Measurements from ENCODE around the gene OR3A3. TPM values are rescaled to one million over a fixed set of nuclear protein-coding genes. Genes with fewer than 3 reads are reported as not detected.
"Not testable (repeated sequence)": the region's sequence is repeated elsewhere in the genome, so short reads cannot be mapped to it uniquely, and the experiment has no call there.

The OR3A3 gene
- under 1 TPM in 2 of 4 donors, not detected in 2; 0.04 to 0.06 TPM for polyA plus RNA-seq (ENCODE audit: insufficient read length in 4 of 4)

DNA sequence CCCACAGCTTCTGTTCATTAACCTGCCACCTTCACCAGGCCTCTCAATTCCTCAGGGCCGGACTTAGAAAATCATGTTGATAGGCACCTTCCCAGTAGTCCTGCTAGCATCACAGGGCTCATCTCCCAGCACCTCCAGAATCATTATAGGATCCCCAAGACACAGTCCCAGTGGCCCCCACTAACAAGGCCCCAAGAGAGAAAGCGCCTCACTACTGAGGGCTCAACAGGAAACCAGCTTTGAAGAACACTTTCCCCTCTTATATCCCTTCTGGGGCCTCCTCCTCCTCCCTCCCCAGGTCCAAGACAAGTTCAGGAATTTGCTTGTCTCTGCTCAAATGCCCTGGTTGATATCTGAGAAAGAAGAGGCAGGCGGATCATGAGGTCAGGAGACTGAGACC, at the start of gene OR3A3:
TSS of gene OR3A3 (plus strand) at position 301 of the 400 bp plus-strand sequence.
- DNase-seq (ENCODE audit: low read depth in 4 of 4, low spot score in 3 of 4), result no peak

DNA sequence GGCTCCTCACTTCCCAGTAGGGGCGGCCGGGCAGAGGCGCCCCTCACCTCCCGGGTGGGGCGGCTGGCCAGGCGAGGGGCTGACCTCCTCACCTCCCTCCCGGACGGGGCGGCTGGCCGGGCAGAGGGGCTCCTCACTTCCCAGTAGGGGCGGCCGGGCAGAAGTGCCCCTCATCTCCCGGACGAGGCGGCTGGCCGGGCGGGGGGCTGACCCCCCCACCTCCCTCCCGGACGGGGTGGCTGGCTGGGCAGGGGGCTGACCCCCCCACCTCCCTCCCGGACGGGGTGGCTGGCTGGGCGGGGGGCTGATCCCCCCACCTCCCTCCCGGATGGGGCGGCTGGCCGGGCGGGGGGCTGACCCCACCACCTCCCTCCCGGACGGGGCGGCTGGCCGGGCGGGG, 40.0 kb upstream of the OR3A3 start:
- not testable (repeated sequence) for DNase-seq (ENCODE audit: low read depth in 4 of 4, low spot score in 3 of 4)

DNA sequence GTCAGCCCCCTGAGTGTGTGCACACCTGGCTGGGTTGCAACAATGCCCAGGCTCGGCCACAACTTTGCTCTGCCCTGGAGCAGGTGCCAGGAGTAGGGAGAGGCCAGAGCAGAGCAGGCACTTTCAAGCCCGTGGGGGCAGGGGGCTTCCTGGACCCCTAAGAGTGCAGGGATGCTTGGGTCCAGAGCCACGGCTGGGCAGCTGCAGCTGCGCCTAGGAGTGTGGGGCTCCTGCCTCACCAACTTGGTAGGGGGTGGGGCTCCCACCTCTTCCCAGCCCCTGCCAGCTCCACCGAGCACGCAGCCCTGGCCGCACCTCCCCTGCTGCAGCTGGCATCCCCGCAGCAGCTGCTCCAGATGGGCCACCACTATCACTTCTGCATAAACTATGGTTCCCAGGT, 32.8 kb upstream of the OR3A3 start:
- no peak for DNase-seq (ENCODE audit: low read depth in 4 of 4, low spot score in 3 of 4)

DNA sequence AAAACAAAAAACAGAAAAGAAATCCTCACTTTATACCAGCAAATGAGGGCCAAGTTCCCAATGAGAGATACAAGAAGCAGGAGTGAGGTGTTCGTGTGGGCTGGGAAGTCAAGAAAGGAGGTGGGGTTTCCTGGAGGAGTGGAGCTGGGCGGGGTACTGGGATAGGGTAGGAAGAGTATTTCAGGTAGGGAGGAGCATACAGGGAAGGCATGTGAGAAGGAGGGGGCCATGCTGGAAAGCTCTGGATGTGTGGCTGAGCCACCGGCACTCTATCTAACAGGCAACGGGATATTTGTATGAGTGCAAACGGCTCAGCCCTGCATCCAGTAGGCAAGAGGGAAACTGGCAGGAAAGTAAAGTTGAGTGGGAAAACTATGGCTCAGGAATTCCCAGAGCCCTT, 29.2 kb upstream of the OR3A3 start:
- no peak for DNase-seq (ENCODE audit: low read depth in 4 of 4, low spot score in 3 of 4)

DNA sequence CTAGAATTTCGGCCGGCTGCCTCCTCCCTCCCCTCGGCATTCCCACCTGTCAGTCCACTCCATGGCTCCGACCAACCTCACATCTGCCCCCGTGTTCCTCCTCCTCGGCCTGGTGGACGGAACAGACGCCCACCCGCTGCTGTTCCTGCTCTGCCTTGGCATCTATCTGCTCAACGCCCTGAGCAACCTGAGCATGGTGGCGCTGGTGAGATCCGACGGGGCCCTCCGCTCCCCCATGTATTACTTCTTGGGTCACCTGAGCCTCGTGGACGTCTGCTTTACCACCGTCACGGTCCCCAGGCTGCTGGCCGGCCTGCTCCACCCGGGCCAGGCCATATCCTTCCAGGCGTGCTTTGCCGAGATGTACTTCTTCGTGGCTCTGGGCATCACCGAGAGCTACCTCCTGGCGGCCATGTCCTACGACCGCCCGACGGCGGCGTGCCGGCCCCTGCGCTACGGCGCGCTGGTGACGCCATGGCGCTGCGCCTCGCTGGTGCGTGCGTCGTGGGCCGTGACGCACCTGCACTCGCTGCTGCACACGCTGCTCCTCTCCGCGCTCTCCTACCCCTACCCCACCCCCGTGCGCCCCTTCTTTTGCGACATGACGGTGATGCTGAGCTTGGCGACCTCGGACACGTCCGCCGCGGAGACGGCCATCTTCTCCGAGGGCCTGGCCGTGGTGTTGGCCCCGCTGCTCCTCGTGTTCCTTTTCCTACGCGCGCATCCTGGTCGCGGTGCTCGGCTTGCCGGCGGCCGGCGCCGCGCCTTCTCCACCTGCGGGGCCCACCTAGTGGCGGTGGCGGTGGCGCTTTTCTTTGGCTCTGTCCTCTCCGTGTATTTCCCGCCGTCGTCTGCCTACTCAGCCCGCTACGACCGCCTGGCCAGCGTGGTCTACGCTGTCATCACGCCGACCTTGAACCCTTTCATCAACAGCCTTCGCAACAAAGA, 25.0 kb upstream of the OR3A3 start, which contains the start of gene OR3A2:
TSS of gene OR3A2 (minus strand) at position 440 of the 948 bp plus-strand sequence.
- DNase-seq (ENCODE audit: low read depth in 4 of 4, low spot score in 3 of 4), result no peak

DNA sequence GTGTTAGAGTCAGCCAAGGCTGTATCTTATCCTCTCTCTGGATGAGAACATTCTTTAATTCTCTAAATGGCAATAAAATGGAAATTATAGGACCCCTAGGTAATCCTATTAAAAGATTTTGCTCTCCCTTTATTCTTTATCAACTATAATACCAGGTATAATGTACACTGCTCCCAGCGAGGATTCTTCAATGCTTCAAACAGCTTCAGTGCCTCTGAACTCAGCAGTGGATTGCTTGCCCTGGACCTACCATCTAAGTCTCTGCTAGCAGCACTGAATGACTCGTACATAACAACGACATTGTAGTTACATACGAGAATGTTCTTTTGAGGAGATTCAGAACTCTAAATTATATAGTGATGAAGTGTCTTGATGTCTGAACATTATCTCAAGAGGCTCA, 21.4 kb upstream of the OR3A3 start:
- no peak for DNase-seq (ENCODE audit: low read depth in 4 of 4, low spot score in 3 of 4)

DNA sequence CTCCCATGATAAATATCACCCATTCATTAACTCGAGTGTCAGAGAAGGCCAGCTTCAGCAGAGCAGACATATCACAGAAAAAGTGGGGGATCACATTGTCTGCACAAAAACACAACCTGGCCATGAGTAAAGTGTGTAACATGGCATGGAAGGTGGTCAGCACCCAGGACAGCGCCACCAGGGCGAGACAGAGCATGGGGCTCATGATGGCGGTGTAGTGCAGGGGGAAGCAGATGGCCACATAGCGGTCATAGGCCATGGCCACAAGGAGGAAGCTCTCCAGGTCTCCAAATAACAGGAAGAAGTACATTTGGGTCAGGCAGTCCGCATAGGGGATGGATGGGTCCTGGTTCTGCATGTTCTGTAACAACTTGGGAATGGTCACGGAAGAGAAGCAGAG, 13.4 kb upstream of the OR3A3 start:
- not testable (repeated sequence) for DNase-seq (ENCODE audit: low read depth in 4 of 4, low spot score in 3 of 4)

DNA sequence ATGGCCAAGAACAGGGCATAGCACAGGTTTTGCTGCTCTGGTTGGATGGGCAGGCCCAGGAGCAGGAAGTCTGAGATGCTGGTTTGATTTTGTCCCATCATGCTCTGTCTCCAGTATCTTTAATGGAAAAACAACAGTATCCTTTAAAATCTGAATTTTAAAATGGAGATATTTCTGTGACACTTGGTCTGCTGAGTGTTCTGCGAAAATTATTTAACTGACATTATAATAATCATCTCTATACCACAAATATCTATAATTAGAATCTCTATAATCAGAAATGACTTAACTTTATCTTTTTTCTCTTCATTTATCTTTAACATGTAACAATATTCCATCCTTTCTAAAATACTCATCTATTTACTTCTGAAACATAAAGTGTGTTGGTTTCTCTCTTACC, 12.9 kb upstream of the OR3A3 start, which contains the start of gene OR1E1:
TSS of gene OR1E1 (minus strand) at position 101 of the 400 bp plus-strand sequence. CDS start at position 101, 0 bp downstream.
- no peak for DNase-seq (ENCODE audit: low read depth in 4 of 4, low spot score in 3 of 4)

DNA sequence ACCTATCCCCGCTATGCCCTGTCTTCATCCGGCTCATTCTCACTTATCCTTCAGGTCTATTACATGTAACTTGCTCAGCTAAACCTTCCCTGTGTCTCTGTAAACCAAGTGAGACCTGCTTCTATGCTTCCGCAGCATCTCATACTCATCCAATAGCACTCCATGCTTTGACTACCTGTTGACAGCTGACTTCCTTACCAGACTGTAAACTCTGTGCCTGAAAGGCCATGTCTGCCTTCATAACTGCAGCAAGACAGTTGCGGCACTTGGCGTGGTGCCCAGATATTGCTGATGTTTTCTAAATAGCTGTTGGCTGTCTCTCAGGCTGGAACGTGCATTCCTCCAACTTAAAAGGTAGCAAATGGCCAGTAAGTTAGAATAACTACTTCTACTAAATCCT, 11.1 kb upstream of the OR3A3 start:
- DNase-seq (ENCODE audit: low read depth in 4 of 4, low spot score in 3 of 4), result no peak

DNA sequence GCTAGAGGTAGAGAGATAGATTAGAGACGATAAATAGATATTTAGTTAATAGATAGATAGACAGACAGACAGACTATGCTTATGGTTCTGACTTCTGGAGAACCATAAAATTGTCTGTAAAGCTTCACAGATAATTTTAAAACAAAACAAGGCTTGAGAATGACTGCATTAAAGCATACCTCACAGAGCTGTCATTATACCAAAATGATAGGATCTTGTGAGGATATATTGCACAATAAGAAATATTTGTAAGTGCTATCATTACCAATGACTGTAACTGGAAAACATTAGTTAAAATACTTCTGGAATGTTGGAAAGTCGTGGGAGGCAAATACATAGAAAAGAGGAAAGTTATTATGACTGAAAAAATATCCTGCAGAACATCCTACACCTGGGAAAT, 9.4 kb upstream of the OR3A3 start:
- no peak for DNase-seq (ENCODE audit: low read depth in 4 of 4, low spot score in 3 of 4)

DNA sequence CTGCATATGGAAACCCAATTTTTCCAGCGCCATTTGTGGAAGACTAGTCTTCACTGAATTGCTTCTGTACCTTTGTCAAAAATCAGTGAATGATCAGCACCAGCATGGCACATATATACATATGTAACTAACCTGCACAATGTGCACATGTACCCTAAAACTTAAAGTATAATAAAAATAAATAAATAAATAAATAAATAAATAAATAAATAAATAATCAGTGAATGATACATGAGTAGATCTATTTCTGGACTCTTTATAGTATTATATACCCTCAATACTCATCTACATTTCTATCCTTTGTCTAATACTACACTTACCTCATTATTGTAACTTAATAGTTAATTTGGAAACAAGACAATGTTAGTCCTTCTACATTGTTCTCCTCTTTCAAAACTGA, 7.3 kb upstream of the OR3A3 start:
- DNase-seq (ENCODE audit: low read depth in 4 of 4, low spot score in 3 of 4), result not testable (repeated sequence)

DNA sequence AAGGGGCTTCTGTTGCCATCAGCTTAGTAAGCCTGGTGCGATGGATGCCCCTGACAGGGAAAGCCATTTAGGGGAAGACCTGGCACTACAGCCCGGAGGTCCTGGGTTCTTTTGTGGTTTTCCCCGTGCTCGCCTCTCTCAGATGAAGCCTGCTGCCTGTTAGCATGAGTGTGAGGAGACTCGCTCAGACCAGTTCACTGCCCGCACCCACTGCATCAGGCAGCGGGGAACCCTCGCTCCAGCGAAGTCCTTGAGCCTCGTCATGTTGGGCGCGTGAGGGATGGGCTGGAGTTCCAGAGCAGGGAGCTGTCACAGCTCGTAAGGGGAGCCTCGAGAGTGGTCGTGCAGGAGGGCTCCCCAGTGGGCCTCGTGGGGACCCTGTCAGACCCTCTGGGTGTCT, 1.0 kb downstream of the OR3A3 start:
- DNase-seq (ENCODE audit: low read depth in 4 of 4, low spot score in 3 of 4), result not testable (repeated sequence)

DNA sequence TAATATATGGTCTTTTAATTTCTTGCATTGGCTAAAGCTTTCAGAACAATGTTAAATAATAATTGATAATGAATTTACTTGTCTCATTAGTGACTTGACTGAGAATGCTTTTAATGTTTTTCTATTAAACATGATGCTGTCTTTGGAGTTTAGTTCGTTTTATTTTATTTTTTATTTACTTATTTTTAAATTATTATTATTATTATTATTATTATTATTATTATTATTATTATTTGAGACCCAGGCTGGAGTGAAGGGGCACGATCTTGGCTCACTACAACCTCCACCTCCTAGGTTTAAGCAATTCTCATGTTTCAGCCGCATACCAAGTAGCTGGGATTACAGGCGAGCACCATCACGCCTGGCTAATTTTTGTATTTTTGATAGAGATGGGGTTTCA, 4.4 kb downstream of the OR3A3 start:
- DNase-seq (ENCODE audit: low read depth in 4 of 4, low spot score in 3 of 4), result no peak

DNA sequence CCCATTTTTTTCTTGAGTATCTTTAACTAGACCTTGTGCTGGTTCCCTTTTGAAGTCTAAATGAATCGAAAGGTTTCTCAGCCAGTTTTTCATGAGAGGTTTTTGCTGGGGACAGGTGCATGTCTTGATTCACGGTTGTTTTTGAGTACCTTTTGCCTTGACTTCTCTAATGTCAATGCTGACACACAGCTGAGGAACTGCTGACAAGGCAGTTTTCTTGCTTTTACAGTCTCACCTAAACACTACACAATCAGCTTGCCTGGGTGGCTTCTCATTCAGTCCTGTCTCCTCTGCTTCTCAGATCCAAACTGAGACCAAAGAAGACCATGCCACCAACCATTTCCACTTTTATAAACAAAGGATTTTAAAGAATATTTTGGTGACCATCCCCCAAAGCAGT, 7.1 kb downstream of the OR3A3 start:
- no peak for DNase-seq (ENCODE audit: low read depth in 4 of 4, low spot score in 3 of 4)

DNA sequence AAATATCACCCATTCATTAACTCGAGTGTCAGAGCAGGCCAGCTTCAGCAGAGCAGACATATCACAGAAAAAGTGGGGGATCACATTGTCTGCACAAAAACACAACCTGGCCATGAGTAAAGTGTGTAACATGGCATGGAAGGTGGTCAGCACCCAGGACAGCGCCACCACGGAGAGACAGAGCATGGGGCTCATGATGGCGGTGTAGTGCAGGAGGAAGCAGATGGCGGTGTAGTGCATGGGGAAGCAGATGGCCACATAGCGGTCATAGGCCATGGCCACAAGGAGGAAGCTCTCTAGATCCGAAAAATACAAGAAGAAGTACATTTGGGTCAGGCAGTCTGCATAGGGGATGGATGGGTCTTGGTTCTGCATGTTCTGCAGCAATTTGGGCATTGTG, 22.0 kb downstream of the OR3A3 start:
- DNase-seq (ENCODE audit: low read depth in 4 of 4, low spot score in 3 of 4), result not testable (repeated sequence)

DNA sequence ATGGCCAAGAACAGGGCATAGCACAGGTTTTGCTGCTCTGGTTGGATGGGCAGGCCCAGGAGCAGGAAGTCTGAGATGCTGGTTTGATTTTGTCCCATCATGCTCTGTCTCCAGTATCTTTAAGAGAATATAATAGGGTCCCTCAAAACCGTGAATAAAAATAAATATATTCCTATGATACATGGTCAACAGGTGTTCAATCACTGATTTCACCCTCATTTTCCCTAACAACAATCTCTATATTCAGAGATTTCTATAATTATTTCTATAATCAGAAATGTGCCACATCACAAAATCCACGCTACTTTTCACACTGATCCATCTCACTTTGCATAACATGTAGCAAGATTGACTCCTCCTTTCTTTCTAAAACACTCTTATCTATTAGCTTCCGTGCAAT, 22.6 kb downstream of the OR3A3 start, which contains the start of gene OR1E2:
TSS of gene OR1E2 (minus strand) at position 101 of the 400 bp plus-strand sequence. CDS start at position 101, 0 bp downstream.
- DNase-seq (ENCODE audit: low read depth in 4 of 4, low spot score in 3 of 4), result no peak

DNA sequence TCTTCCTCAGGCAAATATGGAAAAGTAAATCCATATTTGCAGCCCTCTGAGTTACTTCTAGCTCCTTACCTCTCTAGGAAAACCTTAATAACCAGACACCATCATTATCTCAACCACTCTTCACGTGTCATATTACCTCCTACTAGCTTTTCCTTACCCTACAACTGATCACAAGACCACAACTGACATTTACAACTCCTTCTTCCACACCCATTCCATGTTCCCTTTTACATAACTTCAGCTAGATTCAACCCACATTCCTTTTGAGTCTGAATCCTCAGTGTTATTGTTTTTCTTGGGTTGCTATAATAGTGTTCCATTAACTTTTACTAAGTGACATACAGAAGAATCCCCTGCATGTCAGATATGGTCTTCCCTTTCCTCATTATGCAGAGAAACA, 27.2 kb downstream of the OR3A3 start:
- no peak for DNase-seq (ENCODE audit: low read depth in 4 of 4, low spot score in 3 of 4)

DNA sequence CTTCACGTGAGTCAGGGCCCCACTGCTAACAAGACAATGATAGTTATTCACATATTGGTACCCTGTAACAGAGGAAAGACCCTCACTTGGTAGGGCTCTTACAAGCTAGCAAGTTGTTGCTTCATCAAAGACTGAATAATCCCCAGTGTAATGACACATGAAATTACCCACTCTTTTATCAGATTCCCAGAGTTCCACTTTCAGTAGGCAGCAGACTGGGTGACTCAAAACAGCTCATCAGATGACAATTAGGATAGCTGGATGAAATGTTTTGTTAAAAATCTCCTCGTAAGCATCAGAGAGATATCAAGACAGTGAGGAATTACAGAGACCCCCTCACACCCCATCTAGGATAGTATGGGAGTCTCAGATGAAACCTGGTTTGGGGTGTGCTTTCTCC, 29.3 kb downstream of the OR3A3 start:
- DNase-seq (ENCODE audit: low read depth in 4 of 4, low spot score in 3 of 4), result no peak

DNA sequence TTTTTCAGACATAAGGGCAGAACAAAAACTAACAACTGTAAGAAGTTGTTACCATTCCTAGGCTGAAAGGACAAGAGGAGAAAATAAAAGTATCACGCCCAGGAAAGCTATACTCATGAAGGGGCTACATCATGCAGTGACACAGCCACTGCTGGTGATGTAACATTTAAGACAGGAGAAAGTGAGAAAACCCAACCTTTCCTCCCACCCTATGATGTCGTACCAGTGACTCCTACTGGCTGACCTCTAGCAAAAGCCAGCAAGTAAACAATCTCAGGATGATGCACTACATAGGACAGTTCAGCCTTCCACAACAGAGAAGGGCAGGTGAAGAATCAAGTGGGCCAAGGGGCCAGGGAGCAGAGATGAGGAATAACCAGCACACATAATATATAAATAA, 36.5 kb downstream of the OR3A3 start:
- no peak for DNase-seq (ENCODE audit: low read depth in 4 of 4, low spot score in 3 of 4)

DNA sequence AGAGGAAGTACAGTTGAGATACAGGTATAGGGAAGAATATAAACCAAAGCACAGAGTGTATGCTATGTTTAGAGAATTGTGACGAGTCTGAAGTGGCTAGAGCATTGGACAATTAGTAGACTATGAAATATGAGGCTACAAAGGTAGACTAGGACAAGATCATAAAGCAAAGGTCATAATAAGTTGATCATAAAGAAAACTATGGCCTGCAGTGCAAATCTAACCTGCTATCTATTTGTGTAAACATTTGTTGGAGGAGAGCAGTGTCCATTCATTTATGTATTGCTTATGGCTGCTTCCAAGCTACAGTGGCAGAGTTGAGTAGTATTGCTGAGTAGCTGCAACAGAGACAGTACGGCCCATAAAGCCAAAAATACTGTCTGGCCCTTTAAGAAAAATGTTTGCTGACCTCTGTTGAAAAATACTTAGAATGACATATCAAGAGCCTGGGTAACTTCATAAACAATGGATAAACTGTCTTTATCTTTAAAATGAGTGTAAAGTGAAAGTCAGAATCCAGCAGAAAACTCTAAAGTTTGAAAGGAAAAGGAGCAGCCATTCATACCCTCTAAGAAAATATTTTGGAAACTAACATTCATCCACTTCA, 37.0 kb downstream of the OR3A3 start:
- DNase-seq (ENCODE audit: low read depth in 4 of 4, low spot score in 3 of 4), result no peak

DNA sequence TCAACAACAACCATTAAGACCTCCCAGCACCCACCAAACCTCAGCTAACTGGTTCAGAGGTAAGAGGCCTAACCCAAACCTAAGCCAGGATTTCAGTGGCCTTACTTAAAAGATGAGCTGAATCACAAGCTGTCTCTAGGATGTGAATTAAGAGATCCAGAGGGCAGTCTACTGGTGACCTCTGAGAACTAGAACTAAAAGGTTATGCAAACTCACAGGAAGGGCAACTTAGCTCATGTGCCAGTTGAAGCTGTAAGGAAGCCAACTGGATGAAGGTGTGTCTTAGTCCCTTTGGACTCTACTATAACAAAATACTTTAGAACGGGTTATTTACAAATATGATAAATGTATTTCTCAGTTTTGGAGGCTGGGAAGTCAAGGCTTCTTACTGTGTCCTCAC, 55.2 kb downstream of the OR3A3 start:
- DNase-seq (ENCODE audit: low read depth in 4 of 4, low spot score in 3 of 4), result not testable (repeated sequence)

DNA sequence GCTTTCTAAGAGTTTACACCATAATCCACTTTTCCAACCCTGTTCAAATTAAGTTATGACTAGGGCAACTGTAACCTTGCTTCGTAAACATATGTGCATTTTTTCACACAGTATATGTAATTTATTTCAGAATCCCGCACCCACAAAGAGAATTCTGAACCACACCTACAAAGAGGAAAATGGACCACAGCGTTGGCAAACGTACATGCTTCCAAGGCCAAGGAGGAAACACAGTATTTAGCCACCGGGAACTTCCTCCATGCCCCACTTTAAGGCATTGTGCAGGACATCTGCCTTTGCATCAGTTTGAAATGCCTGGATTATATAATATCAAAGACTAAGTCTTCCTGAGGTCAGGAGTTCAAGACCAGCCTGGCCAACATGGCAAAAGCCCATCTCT, 58.4 kb downstream of the OR3A3 start:
- no peak for DNase-seq (ENCODE audit: low read depth in 4 of 4, low spot score in 3 of 4)

Data from right renal pelvis (tissue), 4 donors.